T-helper 2 cell treated with Interferon-gamma antibody and Interleukin-4, amounts not matched to agents 5 μg/mL and 100 μg/mL, for 36 hours (primary cell): ENCODE results near the gene SLC35F4.

ENCODE experiments used
- DNase-seq: peaks from one replicate; pipeline ENCODE4 v3.0.0; 2021; ENCODE audit warnings: low spot score
- H3K27ac Mint-ChIP-seq: one replicate; pipeline ENCODE4 v1.8.0; 2021; ENCODE audit warnings: mild to moderate bottlenecking, mixed read lengths
- H3K27me3 Mint-ChIP-seq: one replicate; pipeline ENCODE4 v1.8.0; 2021; ENCODE audit warnings: low read depth, mixed read lengths
- H3K36me3 Mint-ChIP-seq: one replicate; pipeline ENCODE4 v1.8.0; 2021; ENCODE audit warnings: low read depth, mixed read lengths
- H3K4me1 Mint-ChIP-seq: one replicate; pipeline ENCODE4 v1.8.0; 2021; ENCODE audit warnings: low read depth, mixed read lengths
- H3K4me3 Mint-ChIP-seq: one replicate; pipeline ENCODE4 v1.8.0; 2022; ENCODE audit warnings: mild to moderate bottlenecking, moderate library complexity, mixed read lengths
- H3K9me3 Mint-ChIP-seq: one replicate; pipeline ENCODE4 v1.8.0; 2021; ENCODE audit warnings: mixed read lengths

The SLC35F4 gene

DNA sequence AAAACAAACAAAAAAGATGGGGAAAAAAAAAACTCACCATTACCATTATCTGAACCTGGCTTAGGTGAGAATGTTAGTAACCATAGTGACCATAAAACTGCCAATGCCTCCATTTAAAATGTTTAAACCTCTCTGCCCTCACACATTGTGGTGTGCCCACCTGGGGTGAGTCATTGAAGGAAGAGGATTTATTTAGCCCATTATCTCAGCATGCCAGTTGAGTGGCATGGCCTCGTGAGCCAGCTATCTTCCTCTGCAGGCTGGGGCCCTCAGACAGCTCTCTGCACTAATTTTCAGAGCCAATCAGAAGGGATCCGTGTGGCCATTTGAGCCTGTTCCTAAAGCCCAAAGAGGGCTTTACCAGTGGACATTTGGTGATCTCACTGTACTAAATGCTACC, 290.4 kb downstream of the SLC35F4 start:
- Mint-ChIP-seq H3K4me1 (no peaks in the 10 kb centered on the region), H3K36me3 (no peaks in the 10 kb centered on the region), H3K9me3 (no peaks in the 10 kb centered on the region), H3K4me3 (no peak overlapping the region), H3K27ac (no peak overlapping the region), H3K27me3 (no peaks in the 10 kb centered on the region)
- no peak for DNase-seq

DNA sequence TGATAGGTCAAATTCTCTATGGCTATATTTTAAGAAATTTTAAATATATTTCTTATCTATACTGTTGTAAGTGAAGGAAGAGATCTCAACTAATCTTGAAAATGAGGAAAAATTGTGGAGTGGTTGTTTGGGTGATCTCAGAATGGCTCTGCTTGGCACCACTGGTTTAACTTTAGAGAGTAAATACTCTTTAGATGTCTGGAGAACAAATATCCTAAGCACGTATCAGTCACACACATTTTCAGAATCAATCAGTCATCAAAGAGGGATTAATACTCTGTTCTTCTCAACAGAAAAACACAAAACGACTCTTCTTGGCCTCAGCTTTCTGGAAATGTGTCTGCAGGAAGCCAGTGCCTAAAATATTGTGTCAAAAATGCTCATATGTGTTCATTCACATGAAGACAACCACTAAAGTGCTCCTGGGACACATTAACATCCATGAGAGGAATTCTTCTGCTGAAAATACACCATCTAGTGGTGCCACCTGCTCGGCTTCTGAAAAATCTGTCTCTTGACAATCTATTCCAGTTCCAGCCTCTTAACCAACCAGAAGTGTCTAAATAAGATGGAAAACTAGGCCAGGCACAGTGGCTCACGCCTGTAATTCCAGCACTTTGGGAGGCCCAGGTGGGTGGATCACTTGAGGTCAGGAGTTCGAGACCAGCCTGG, 291.1 kb downstream of the SLC35F4 start:
- Mint-ChIP-seq H3K27ac (no peak overlapping the region), H3K9me3 (no peaks in the 10 kb centered on the region), H3K27me3 (no peaks in the 10 kb centered on the region), H3K4me1 (no peaks in the 10 kb centered on the region), H3K4me3 (no peak overlapping the region), H3K36me3 (no peaks in the 10 kb centered on the region)
- DNase-seq: no peak

GRCh38 chr14:57573173-57573572, 292.7 kb downstream of the SLC35F4 start:
- no peak overlapping the region for H3K27ac Mint-ChIP-seq
- H3K4me3 Mint-ChIP-seq: no peak overlapping the region
- H3K36me3 Mint-ChIP-seq: no peaks in the 10 kb centered on the region
- H3K9me3 Mint-ChIP-seq: no peaks in the 10 kb centered on the region
- no peaks in the 10 kb centered on the region for H3K27me3 Mint-ChIP-seq
- H3K4me1 Mint-ChIP-seq: no peaks in the 10 kb centered on the region
- no peak for DNase-seq

GRCh38 chr14:57568554-57568953, 297.3 kb downstream of the SLC35F4 start:
- Mint-ChIP-seq H3K4me3 (no peak overlapping the region), H3K27ac (no peak overlapping the region), H3K27me3 (no peaks in the 10 kb centered on the region), H3K9me3 (no peaks in the 10 kb centered on the region), H3K36me3 (no peaks in the 10 kb centered on the region), H3K4me1 (no peaks in the 10 kb centered on the region)
- no peak for DNase-seq

- no peaks in the 10 kb centered on the region for H3K9me3 Mint-ChIP-seq
- H3K27ac Mint-ChIP-seq: no peak overlapping the region
- no peak overlapping the region for H3K4me3 Mint-ChIP-seq
These were observed 298.7 kb downstream of the SLC35F4 start for GRCh38 chr14:57567220-57567619.

DNA sequence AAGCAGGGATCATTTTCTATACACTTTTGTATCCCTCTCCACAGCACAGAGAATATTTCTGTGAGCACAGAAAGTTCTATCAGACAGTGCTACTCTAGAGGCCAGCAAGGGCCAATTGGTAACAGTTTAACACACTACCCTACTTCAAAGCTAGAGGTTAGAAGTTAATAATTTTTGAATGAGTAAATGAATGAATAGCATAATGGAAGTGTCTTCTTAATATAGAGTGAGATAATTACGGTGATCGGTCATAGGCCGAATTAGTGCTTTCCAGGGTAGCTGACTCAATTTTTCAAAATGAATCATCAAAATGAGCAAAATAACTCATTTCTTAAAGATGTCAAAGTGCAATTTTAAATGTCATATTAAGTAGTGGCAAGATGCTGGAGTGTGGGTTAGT, 305.2 kb downstream of the SLC35F4 start:
- H3K4me3 Mint-ChIP-seq: no peak overlapping the region
- no peaks in the 10 kb centered on the region for H3K27me3 Mint-ChIP-seq
- H3K27ac Mint-ChIP-seq: no peak overlapping the region
- no peaks in the 10 kb centered on the region for H3K9me3 Mint-ChIP-seq
- H3K36me3 Mint-ChIP-seq: no peaks in the 10 kb centered on the region
- H3K4me1 Mint-ChIP-seq: no peaks in the 10 kb centered on the region
- DNase-seq: no peak

More at GRCh38 chr14:57567220-57567619, 298.7 kb downstream of the SLC35F4 start:
- Mint-ChIP-seq H3K27me3 (no peaks in the 10 kb centered on the region), H3K36me3 (no peaks in the 10 kb centered on the region), H3K4me1 (no peaks in the 10 kb centered on the region)
- DNase-seq: no peak

DNA sequence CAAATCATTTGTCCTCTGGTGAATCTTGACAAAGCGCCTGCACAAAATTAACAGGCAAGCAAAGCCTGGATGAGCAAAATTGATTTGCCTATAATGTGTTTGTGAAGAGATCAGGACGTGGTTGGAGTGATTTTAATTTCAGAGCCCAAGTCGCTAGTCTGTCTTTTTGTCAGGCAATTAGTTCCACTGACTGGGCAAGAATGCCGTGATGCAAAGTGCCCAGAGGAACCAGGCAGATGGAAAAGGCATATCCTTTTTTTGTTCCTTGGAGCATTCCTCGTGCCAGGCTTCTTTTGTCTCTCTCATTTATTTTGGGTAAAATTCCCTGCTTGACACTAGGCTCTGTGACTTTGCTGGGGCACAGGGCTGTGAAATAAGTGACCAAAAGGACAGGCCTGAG, 306.3 kb downstream of the SLC35F4 start:
- no peak for DNase-seq
- H3K27ac Mint-ChIP-seq: no peak overlapping the region
- H3K4me3 Mint-ChIP-seq: no peak overlapping the region
- no peaks in the 10 kb centered on the region for H3K27me3 Mint-ChIP-seq
- no peaks in the 10 kb centered on the region for H3K4me1 Mint-ChIP-seq
- no peaks in the 10 kb centered on the region for H3K9me3 Mint-ChIP-seq
- no peaks in the 10 kb centered on the region for H3K36me3 Mint-ChIP-seq

DNA sequence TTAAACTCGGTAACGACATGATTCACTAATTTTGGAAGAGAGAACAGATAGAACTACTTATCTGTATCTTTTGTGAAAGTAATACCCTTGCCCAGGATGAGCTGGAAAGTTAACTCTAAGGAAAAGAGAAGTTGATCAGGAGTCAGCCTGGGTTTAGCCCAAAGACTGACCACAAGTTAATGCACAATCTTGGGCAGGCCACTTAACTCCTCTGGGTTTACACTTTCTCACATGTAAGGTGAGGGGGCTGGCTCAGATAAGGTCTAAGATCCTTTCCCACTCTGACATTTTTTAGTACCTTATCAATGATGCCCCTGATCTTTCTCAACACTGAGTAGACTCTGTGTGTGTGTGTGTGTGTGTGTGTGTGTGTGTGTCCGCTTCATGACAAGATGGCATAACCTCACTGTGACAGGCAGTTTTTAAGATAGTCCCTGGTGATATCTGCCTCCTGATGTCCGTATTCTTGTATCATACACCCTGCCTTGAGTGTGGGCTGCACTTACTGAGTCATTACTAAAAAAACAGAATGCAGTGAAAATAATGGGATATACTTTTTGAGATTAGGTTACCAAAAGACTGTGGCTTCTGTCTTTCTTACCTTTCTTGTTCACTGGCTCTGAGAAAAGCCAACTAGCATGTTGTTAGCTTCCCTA, 316.0 kb downstream of the SLC35F4 start:
- H3K4me3 Mint-ChIP-seq: no peak overlapping the region
- no peak overlapping the region for H3K27ac Mint-ChIP-seq
- no peaks in the 10 kb centered on the region for H3K27me3 Mint-ChIP-seq
- no peak for DNase-seq
- H3K4me1 Mint-ChIP-seq: no peaks in the 10 kb centered on the region
- no peaks in the 10 kb centered on the region for H3K36me3 Mint-ChIP-seq
- peaks cover 11% of the 10 kb centered on the region for H3K9me3 Mint-ChIP-seq

DNA sequence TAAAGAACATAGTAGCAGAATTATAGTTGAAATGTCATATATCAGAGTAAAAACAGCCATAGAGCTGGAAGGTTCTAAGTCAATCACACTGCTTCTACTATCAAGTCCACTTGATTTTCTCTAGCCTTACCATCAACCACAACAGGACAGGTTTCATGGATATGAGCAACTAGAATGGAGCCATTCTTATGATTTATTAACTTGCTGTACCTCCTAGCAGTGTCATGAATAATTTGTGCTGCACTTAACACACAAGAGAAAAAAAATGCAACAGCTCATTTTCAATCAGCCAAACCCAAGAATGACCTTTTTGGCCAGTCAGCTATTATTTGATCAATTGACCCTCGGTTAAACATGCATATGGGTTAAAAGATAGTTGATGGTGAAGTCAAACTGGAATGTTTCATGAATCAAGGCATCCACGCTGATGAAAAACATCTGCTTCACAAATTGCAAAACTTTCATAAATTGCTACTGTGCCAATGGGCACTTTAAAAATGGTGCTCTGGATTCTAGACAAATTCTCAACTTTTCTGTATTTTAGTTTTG, 316.8 kb downstream of the SLC35F4 start:
- H3K9me3 Mint-ChIP-seq: peaks cover 8% of the 10 kb centered on the region
- no peaks in the 10 kb centered on the region for H3K27me3 Mint-ChIP-seq
- no peaks in the 10 kb centered on the region for H3K36me3 Mint-ChIP-seq
- no peak for DNase-seq
- H3K4me3 Mint-ChIP-seq: no peak overlapping the region
- H3K4me1 Mint-ChIP-seq: no peaks in the 10 kb centered on the region
- H3K27ac Mint-ChIP-seq: no peak overlapping the region

GRCh38 chr14:57547131-57547530, 318.8 kb downstream of the SLC35F4 start:
- Mint-ChIP-seq H3K27ac (no peak overlapping the region), H3K9me3 (peaks cover 14% of the 10 kb centered on the region), H3K36me3 (no peaks in the 10 kb centered on the region), H3K4me3 (no peak overlapping the region), H3K27me3 (no peaks in the 10 kb centered on the region), H3K4me1 (no peaks in the 10 kb centered on the region)
- DNase-seq: no peak

DNA sequence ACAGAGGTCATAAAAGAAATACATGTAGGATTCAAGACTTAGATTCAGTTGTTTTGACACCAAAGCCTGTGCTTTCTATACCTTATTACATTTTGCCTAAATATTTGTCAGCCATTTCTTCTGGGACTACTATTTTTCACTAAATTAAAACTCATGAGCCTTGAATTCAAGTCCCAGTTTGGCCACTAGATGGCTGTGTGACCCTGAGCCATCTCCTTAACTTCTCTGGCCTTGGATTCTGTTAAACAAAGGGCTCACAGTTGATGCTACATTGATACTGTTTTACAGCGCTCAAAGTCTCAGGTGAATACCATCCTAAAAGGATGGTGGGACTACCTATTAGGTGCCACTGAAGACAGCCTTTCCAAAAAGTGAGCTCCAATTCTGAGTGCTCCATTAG, 332.7 kb downstream of the SLC35F4 start:
- Mint-ChIP-seq H3K36me3 (no peaks in the 10 kb centered on the region), H3K4me1 (no peaks in the 10 kb centered on the region), H3K27ac (no peak overlapping the region), H3K27me3 (no peaks in the 10 kb centered on the region), H3K4me3 (no peak overlapping the region), H3K9me3 (no peaks in the 10 kb centered on the region)
- no peak for DNase-seq

DNA sequence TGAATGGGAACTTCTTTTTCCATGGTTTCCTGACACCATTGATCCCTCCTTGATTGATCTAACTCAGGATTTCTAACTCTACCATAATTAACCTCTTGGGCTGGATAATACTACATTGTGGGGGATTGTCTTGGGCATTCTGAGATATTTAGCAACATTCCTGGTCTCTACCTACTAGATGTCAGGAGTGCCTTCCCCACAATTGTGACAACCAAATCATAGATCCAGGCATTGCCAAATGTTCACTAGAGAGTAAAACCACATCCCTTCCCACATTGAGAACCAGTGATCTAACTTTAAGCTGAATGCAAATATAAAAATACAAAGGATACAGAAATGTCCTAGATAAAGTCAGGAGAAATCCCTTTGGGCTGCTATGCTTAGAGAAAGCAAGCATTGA, 335.3 kb downstream of the SLC35F4 start:
- no peaks in the 10 kb centered on the region for H3K4me1 Mint-ChIP-seq
- H3K9me3 Mint-ChIP-seq: no peaks in the 10 kb centered on the region

GRCh38 chr14:57526942-57527341, 338.9 kb downstream of the SLC35F4 start:
- Mint-ChIP-seq H3K9me3 (peaks cover 6% of the 10 kb centered on the region), H3K27me3 (no peaks in the 10 kb centered on the region), H3K27ac (no peak overlapping the region), H3K36me3 (no peaks in the 10 kb centered on the region), H3K4me1 (no peaks in the 10 kb centered on the region), H3K4me3 (no peak overlapping the region)
- DNase-seq: no peak

More for the DNA sequence above, 335.3 kb downstream of the SLC35F4 start:
- Mint-ChIP-seq H3K27me3 (no peaks in the 10 kb centered on the region), H3K36me3 (no peaks in the 10 kb centered on the region), H3K4me3 (no peak overlapping the region), H3K27ac (no peak overlapping the region)
- no peak for DNase-seq

- H3K27ac Mint-ChIP-seq: no peak overlapping the region
- peaks cover 20% of the 10 kb centered on the region for H3K9me3 Mint-ChIP-seq
- no peaks in the 10 kb centered on the region for H3K36me3 Mint-ChIP-seq
- no peak overlapping the region for H3K4me3 Mint-ChIP-seq
- H3K4me1 Mint-ChIP-seq: no peaks in the 10 kb centered on the region
- no peaks in the 10 kb centered on the region for H3K27me3 Mint-ChIP-seq
- DNase-seq: no peak
These were observed 346.8 kb downstream of the SLC35F4 start for GRCh38 chr14:57519043-57519442.
